COLO829 (cell line): ENCODE measurements around the gene SCRN3.
"Not testable (repeated sequence)": the region's sequence is repeated elsewhere in the genome, so short reads cannot be mapped to it uniquely, and the experiment has no call there.

Experiments used
- DNase-seq: peaks from one replicate; pipeline ENCODE4 v3.0.0; 2012; ENCODE audit warnings: low spot score

Gene SCRN3

DNA sequence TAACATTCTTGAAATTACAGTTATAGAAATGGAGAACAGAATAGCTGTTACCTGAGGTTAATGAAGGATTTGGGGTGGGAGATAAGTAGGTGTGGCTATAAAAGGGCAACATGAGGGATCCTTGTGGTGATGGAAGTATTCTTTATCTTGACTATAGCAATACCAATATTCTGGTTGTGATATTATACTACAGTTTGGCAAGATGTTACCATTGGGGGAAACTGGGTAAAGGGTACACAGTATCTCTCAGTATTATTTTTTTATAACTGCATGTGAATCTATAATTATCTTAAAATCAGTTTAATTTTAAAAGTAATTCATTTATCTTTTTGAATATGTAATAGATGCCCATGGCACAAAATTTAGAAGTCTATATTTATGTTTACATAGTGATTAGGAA lies 8.1 kb downstream of the SCRN3 start:
- DNase-seq: no peak

DNA sequence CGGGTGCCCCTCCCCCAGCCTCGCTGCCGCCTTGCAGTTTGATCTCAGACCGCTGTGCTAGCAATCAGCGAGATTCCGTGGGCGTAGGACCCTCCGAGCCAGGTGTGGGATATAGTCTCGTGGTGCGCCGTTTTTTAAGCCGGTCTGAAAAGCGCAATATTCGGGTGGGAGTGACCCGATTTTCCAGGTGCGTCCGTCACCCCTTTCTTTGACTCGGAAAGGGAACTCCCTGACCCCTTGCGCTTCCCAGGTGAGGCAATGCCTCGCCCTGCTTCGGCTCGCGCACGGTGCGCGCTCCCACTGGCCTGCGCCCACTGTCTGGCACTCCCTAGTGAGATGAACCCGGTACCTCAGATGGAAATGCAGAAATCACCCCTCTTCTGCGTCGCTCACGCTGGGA lies 14.5 kb downstream of the SCRN3 start:
- DNase-seq: not testable (repeated sequence)

DNA sequence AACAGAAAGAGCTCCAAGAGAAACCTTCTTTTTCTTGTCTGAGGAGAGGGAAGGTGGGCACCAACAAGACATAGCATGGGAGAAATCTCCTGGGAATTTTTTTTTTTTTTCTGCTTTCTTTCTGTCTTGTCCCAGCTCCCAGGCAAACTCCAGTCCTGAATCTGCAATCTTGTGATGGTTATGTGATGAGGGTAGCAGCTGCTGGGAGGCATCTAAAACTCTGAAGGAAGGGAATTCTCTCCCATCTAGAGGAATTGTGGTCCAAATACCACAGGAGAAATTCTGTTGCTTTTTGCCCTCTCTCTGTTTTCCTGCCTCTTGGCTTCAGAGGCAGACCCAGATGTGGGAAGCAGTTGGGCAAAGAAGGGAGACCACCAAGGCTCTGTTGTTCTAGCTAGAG lies 16.7 kb downstream of the SCRN3 start:
- no peak for DNase-seq

DNA sequence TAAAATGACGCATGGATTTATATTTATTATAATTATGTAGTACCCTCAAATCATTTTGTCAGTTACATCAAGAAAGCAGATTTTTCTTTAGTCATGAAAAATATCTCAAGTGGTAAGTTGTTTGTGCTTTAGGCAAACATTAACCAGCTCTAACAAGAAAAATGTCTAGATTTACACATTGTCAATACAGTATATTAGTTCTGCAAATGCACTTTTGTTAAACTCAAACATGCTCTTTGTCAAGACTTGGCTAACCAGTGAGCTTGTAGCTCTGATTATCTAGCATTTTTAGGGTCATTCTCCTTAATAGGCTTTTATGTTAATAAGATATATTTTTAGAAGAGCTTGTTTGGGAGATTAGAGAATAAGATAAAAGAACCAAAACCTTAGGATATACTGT lies 32.7 kb downstream of the SCRN3 start:
- no peak for DNase-seq

DNA sequence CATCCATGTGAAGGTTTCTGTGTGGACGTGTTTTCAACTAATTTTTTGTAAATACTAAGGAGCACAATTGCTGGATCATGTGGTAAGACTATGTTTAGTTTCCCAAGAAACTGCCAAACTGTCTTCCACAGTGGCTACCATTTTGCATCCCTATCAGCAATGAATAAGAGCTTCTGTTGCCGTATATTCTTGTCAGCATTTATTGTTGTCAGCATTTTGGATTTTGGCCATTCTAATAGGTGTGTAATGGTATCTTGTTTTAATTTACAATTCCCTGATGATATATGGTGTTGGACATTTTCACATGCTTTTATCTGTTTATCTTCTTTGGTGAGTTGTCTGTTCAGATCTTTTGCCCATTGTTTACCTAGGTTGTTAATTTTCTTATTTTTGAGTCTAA lies 34.5 kb downstream of the SCRN3 start:
- DNase-seq: no peak

DNA sequence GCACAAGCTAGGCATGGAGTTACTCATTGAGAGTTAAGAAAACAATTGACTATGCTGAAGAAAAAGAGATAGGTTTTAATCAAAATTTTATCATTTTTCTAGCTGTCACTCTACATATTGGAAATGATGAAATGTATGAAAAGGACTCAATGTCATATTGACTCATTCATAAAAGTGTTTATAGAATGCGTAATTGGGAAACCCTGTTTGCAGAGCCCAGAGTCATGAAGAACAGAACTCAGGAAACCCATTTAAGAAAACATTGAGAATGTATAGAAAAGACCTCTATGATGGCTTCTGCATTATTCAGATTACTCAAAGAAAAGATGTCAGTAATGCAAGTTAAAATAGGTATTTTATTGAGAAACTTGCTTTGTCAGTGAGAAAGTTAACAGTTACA lies 36.4 kb downstream of the SCRN3 start:
- no peak for DNase-seq

DNA sequence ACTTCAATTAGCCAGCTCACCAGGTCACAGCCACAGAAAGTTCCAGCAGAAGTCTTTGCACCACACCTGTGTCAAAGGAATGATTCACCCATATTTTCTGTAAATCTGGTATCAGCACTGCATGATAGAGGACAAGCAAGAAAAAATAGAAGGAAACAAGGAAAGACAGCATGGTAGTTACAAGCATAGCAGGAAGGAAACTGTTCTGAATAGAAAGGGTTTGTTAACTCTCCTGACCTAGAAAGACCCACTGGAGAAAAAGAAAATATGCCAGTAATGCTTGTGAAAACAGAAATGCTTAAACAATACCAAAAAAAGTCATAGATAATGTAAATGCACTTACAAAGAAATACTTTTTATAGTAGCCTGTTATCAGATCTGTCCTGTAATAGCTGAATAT lies 40.8 kb downstream of the SCRN3 start:
- DNase-seq: no peak

DNA sequence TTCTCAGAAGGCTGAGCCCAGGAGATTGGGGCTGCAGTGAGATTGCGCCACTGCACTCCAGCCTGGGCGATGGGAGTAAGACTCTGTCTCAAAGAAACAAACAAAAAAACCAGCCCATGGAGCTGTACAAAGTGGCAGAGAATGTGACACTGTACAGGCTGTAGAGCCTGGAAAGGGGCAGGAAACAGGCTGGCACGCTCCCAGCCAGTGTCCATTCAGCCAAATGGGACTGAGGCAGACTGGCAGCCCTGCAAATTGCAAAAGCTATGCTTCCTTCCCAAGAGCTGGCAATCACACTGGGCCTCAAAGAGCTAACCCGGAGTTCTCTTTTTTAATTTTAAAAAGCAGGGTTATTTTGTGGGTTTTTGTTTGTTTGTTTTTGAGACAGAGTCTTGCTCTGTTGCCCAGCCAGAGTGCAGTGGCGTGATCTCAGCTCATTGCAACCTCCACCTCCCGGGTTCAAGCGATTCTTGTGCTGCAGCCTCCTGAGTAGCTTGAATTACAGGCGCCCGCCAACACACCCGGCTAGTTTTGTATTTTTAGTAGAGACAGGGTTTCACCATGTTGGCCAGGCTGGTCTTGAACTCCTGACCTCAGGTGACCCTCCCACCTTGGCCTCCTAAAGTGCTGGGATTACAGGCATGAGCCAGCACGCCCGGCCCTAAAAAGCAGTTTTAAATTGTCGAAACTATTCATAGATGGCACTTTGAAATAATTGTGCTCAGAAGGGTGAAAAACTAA lies 42.8 kb downstream of the SCRN3 start:
- DNase-seq: no peak

DNA sequence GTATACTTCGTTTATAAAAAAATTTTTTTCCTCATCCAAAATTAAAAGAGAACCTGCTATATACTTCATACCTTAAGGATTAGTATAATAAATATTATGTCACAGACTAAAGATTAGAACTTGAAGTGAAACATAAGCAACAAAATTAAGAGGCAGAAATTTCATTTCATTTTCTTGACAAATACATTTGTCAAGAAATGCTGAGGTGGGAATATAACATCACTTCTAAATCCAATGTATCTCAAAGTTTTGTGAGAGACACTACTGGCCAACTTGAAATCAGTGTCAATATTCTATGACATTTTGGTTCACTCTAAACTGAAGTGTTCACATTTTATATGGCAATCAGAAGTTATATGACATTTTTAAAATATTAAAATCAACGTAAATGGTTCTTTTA lies 43.8 kb downstream of the SCRN3 start:
- DNase-seq: no peak

DNA sequence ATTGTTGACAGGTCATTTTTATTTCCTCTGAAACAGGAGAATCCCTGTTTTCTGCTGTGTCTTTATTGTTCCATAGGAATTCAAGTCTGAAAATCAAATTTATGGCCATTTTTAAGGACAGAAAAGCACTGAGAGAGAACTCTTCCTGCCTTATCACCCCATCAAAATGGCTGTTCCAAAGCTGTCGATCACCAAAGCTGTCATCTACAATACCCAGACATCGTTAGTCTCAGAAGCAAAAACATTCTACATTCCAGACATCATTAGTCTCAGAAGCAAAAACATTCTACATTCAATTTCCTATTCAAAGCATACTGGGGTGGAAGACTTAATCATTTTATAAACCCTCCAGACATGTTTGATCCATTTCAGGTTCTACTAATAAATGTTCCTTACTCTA lies 44.4 kb downstream of the SCRN3 start:
- DNase-seq: no peak

DNA sequence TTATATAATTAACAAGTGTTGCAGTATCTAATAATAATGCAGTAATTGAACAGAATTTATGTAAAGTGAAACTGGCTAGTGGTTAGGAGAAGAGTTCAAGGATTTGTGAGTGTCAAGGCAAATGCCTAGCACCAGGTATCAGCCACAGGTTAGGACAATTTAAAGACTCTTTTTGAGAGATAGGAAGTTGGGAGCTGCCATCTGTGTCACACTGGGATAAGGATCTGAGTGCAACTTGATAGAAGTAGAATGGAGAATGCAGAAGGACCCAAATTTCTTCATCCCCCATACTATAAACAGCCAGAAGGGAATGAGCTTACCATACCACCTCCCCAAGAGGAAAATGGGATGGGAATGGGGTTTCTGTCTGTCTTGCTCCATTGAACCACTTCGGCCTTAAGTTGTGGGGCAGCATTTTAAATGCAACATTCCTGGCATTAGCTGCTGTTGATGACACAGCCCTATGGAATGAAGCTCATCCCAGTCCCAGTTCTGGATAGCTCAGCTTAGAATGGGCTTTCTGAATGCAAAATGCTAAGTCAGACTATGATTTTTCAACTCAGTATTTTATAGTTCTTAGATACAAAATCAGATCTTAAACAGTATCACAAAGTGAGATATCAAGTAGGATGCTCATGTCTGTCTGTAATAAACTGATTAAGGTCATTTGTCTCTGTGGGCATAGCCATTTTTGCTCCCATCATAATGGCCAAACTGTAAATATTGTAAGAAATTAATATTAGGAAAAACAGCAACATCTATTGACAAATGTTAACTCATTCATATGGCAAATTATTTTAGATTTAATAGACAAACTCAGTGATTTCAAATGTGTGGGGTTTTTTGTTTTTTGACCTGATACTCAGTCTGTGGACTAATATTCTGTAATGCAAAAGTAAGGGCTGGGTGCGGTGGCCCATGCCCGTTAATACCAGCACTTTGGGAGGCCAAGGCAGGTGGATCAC lies 47.3 kb downstream of the SCRN3 start:
- peak; percentile 51 for DNase-seq

DNA sequence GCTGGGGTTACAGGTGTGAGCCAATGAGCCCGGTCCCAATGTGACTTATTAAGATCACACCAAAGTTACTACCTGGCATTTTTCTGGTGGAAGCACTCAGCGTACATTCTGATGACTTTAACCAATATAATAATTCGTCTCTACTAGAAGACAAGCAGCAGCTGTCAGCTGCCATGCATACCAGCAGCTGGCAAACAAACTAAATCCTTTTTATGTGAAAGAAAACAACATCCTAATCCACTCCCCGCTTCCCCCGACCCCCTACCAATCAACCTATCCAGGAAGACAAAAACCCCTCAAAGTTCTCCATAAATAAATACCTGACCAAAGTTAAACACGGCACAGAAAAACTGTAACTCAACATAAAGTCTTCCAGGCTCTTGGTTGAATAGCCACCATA lies 49.2 kb downstream of the SCRN3 start:
- no peak for DNase-seq

DNA sequence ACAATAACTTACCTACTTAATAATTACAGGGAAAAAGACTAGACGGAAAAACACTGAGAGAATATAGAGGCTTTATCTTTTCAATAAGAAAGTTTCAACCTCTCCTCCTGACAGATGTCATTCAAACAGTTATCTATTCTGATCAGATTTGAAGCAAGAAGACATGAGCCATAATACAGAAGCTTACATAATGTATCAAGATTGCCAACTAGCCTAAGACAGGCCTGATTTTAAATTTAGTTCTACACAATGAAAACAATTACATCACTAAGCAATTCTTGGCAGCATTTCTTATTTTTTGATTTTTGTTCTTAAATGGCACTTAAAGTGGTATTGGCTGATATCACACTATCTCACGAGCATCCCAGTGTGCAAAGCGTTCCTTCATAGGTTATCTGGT lies 49.7 kb downstream of the SCRN3 start:
- no peak for DNase-seq

DNA sequence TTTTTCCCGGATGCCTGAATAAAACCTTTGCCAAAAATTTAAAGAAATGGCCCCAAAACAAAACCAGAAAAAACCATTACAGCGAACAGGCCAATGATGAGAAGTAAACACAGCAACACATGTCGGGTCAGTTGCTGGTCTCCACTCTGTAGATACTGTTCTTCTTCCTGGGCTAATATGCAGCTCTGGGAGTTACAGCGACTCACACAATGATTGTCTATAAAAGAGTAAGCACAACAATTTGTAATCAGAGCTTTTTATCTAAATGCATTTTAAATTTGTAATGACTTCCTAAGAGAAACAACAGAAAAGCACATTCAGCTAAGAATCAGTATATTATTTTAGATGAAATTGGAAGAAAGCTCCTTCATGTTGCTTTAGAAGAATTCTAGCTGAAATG lies 51.0 kb downstream of the SCRN3 start:
- no peak for DNase-seq

DNA sequence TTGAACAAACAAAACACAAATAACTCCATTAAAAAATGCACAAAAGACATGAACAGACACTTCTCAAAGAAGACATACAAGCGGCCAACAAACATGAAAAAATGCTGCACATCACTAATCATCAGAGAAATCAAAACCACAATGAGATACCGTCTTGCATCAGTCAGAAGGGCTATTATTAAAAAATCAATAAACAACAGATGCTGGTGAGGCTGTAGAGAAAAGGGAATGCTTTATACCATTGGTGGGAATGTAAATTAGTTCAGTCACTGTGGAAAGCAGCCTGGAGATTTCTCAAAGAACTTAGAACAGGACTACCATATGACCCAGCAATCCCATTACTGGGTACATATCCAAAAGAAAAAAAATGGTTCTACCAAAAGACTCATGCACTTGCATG lies 53.5 kb downstream of the SCRN3 start:
- DNase-seq: no peak

DNA sequence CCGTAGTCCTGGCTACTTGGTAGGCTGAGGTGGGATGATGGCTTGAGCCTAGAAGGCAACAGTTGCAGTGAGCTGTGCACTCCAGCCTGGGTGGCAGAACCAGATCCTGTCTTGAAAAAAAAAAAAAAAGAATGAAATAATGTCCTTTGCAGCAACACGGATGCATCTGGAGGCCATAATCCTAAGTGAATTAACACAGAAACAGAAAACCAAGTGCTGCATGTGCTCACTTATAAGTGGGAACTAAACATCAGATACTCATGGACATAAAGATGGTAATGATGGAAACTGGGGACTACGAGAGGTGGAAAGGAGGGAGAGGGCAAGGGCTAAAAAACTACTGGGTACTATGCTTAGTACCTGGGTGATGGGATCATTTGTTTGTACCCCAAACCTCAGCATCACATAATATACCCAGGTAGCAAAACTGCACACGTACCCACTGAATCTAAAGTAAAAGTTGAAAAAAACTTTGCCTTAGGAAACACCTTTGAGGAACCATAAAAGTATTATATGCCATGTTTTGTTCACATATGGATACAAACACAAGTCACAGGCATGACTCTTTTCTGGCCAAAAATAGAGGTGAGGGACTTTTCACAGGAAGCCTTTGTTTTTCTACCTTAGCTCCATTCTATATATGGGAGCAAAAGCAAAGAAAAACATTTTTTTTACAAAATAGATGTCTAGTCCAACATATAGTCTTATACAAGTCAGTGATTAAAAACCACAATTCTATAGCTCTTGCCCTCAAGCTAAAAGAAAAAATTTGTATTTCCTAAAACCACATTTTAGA lies 54.7 kb downstream of the SCRN3 start:
- DNase-seq: no peak

DNA sequence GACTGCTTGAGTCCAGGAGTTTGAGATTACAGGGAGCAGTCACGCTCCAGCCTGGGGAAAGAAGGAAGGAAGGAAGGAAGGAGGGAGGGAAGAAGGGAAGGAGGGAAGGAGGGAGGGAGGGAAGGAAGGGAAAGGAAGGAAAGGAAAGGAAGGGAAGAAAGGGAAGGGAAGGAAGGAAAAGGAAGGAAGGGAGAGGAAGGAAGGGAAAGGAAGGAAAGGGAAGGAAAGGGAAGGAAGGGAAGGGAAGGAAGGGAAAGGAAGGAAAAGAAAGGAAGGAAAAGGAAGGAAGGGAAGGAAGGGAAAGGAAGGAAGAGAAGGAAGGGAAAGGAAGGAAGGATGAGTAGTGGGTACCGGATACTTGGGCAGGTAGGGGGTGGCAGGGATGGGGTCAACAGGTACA lies 59.0 kb downstream of the SCRN3 start:
- no peak for DNase-seq

DNA sequence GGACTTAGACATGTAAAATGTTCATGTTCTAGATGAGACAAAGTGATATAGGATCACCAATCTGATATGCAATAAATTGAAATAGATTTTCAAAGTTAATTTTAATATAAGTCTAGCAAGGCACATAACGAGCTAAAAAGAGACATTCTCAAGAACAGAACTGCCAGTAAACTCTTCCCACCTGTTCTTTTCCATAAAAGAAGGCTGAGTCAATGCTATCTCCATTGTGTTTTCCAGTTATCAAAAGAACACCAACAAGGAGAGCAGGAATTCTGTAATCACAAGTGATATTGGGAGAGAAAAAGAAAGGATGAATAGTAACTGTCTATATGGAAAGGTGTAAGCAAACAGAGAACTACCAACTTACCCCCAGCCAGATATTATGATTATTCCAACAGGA lies 65.7 kb downstream of the SCRN3 start:
- no peak for DNase-seq

DNA sequence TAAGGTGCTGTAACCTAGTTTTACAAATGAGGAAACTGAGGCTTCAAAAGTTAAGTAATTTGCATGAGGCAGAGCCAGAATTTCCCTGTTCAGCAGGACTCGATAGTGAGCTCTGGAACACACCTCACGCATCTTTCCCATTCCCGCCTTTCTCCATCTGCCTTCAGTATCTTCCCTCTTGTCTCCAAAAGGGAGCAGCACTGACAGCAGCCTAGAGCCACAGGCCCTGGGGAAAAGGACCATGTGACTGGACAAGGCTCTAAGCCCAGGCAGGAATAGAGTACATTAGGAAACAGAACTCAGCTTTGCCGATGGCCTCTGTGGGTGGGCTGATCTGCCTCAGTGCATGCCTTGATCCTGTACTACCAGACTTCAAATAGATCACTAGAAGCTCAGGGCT lies 69.8 kb downstream of the SCRN3 start:
- DNase-seq: peak; percentile 14

DNA sequence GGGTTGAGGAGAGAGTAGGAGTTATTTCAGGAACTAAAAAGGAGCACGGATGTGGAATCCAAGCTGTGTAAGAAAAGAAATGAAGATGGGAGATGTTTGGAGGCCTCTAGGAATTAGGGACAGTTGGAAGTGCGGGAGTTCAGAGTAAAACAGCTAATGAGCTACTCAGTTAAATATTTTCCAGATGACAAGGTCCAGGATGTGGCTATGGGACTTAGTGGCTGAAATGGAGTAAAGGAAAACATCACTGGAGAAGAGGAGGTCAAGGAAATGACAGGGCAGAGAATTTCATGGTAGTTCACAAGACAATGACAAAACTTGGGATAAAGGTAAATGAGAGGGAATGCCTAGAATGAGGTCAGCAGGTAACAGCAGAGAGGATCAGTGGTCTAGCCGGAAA lies 78.3 kb downstream of the SCRN3 start:
- DNase-seq: no peak

DNA sequence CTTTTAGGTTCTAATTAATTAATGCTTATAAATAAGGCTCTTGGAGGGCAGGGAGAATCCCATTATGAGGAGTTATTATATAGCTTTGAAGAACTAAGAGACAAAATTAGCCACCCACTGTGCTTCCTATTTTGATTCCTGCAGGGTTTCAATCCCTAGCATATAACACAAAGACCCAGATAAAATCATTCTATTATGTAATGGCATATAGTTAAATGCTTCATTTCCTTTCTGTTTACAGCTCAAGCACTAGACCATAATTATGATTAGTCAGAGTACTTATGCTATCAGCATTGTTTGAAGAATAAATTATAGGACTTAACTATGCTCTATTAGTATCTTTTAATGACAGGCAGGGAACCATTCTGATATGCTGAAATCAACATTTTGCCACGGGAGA lies 82.2 kb downstream of the SCRN3 start:
- no peak for DNase-seq
